Liver (tissue), 9 donors: Measurements from ENCODE around the gene RAPGEF1. TPM values are rescaled to one million over a fixed set of nuclear protein-coding genes. Genes with fewer than 3 reads are reported as not detected.

Source experiments
- DNase-seq: peaks from one replicate; pipeline ENCODE4 v3.0.0-alpha.2; 2017; ENCODE audit warnings: low spot score
- H3K27ac ChIP-seq, 2 donors: one replicate each; pipeline ENCODE4 v1.7.0; 2013; ENCODE audit warnings: inconsistent platforms in 2 of 2, low read length in 2 of 2, control low read depth in 1 of 2, low read depth in 1 of 2, mild to moderate bottlenecking in 1 of 2
- H3K27me3 ChIP-seq, 4 donors: one replicate each; pipeline versions ENCODE4 v1.6.1 to v1.7.0; 2013; ENCODE audit warnings: low read length in 3 of 4, inconsistent platforms in 1 of 4, mild to moderate bottlenecking in 1 of 4, moderate library complexity in 1 of 4; ENCODE audit not compliant: control insufficient read depth in 4 of 4, insufficient read depth in 4 of 4
- H3K36me3 ChIP-seq, 4 donors: one replicate each; pipeline versions ENCODE4 v1.6.1 to v1.7.0; 2013; ENCODE audit warnings: low read length in 3 of 4, mild to moderate bottlenecking in 3 of 4, low read depth in 1 of 4, moderate library complexity in 1 of 4; ENCODE audit not compliant: control insufficient read depth in 4 of 4, insufficient read depth in 3 of 4
- H3K4me1 ChIP-seq, 4 donors: one replicate each; pipeline versions ENCODE4 v1.6.1 to v1.7.0; 2013; ENCODE audit warnings: low read length in 3 of 4, mild to moderate bottlenecking in 3 of 4, moderate library complexity in 1 of 4; ENCODE audit not compliant: control insufficient read depth in 4 of 4, insufficient read depth in 4 of 4
- H3K4me3 ChIP-seq, 3 donors: one replicate each; pipeline versions ENCODE4 v1.6.1 to v1.7.0; 2013; ENCODE audit warnings: low read length in 3 of 3, control low read depth in 1 of 3, low read depth in 1 of 3, mild to moderate bottlenecking in 1 of 3
- H3K9ac ChIP-seq, 2 donors: one replicate each; pipeline ENCODE4 v1.7.0; 2013; ENCODE audit warnings: low read length in 2 of 2, mild to moderate bottlenecking in 2 of 2, moderate library complexity in 2 of 2, control low read depth in 1 of 2, low read depth in 1 of 2
- H3K9me3 ChIP-seq, 4 donors: one replicate each; pipeline versions ENCODE4 v1.6.1 to v1.7.0; 2013; ENCODE audit warnings: low read length in 3 of 4; ENCODE audit not compliant: control insufficient read depth in 4 of 4
- EGR1 ChIP-seq, 2 donors: IDR thresholded peaks; 2 replicates each; pipeline ENCODE4 v1.6.1; 2016 to 2018; ENCODE audit warnings: antibody characterized with exemption in 2 of 2, low read depth in 2 of 2
- GABPA ChIP-seq, 2 donors: IDR thresholded peaks in 1 of 2; conservative IDR thresholded peaks in 1 of 2; 2 replicates each; pipeline ENCODE4 v1.6.1; 2016; ENCODE audit warnings: antibody characterized with exemption in 2 of 2, mild to moderate bottlenecking in 1 of 2, moderate library complexity in 1 of 2
- HNF4G ChIP-seq: IDR thresholded peaks from 2 replicates; pipeline ENCODE4 v1.6.1; 2016; ENCODE audit warnings: antibody characterized with exemption
- NR2F2 ChIP-seq: IDR thresholded peaks from 2 replicates; pipeline ENCODE4 v1.6.1; 2016; ENCODE audit warnings: antibody characterized with exemption
- RAD21 ChIP-seq, 2 donors: IDR thresholded peaks; 2 replicates each; pipeline ENCODE4 v1.6.1; 2016; ENCODE audit warnings: antibody characterized with exemption in 2 of 2, mild to moderate bottlenecking in 2 of 2
- RXRA ChIP-seq, 2 donors: IDR thresholded peaks; 2 replicates each; pipeline ENCODE4 v1.6.1; 2017 to 2018; ENCODE audit warnings: antibody characterized with exemption in 2 of 2, mild to moderate bottlenecking in 1 of 2
- SP1 ChIP-seq: IDR thresholded peaks from 2 replicates; pipeline ENCODE4 v1.6.1; 2018; ENCODE audit warnings: antibody characterized with exemption, mild to moderate bottlenecking
- TAF1 ChIP-seq: conservative IDR thresholded peaks from 2 replicates; pipeline ENCODE4 v1.6.1; 2016; ENCODE audit warnings: antibody characterized with exemption, mild to moderate bottlenecking
- YY1 ChIP-seq: IDR thresholded peaks from 2 replicates; pipeline ENCODE4 v1.6.1; 2016; ENCODE audit warnings: antibody characterized with exemption, mild to moderate bottlenecking
- WGBS: extraction: QIAGEN DNeasy Blood & Tissue Kit; methylation state at CpG from one replicate; pipeline ENCODE4 v1.1.7; 2013; 5-methylcytosine and 5-hydroxymethylcytosine counted together
- polyA plus RNA-seq, 2 donors: library from polyadenylated mRNA; stranded (reverse) in 1 of 2; unstranded in 1 of 2; fragments of 200-250 nt in 1 of 2; fragments of >200 nt in 1 of 2; fragmentation: Nextera tagmentation in 1 of 2; extraction: Ambion mirVana in 1 of 2; gene quantifications; one replicate each; pipeline versions ENCODE4 v1.2.1 to v1.2.3, GENCODE V29; 2013 to 2015
- total RNA-seq, 2 donors: library from RNA; depleted of rRNA; stranded (reverse); fragments of >200 nt; gene quantifications; one replicate each; pipeline ENCODE4 v1.2.3, GENCODE V29; 2014
- TF ChIP-seq, protein P1 (sequence below): IDR thresholded peaks from 2 replicates; pipeline ENCODE4 v1.6.1; 2016; ENCODE audit warnings: antibody characterized with exemption
- TF ChIP-seq, protein P2 (sequence below): IDR thresholded peaks from 2 replicates; pipeline ENCODE4 v1.6.1; 2016; ENCODE audit warnings: antibody characterized with exemption
- TF ChIP-seq, protein P3 (sequence below): fragments of 150-350 bp; IDR thresholded peaks from 2 replicates; pipeline ENCODE4 v1.5.1; 2017; ENCODE audit warnings: improper control_type of control experiment, low read depth, low read length; ENCODE audit not compliant: missing input control
- TF ChIP-seq, protein P4 (sequence below): IDR thresholded peaks from 2 replicates; pipeline ENCODE4 v1.6.1; 2016; ENCODE audit warnings: antibody characterized with exemption
- donor health status: healthy.
- donor health status: healthy.
- donor health status: healthy.
- donor health status: healthy.
- donor health status: healthy.

RAPGEF1 gene
- total and polyA plus RNA-seq, 4 donors = 5.6 to 19.7 (median 16.8) TPM

GRCh38 chr9:131627648-131628458, 112.0 kb downstream of the RAPGEF1 start (continued):
- TF ChIP-seq, protein P1, sequence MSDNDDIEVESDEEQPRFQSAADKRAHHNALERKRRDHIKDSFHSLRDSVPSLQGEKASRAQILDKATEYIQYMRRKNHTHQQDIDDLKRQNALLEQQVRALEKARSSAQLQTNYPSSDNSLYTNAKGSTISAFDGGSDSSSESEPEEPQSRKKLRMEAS = no peak
- peak; percentile 99 for TF ChIP-seq TAF1
- TF ChIP-seq SP1 = peak; percentile 97
- peak; percentile 84 to 97 for TF ChIP-seq RXRA (IDR thresholded peaks at IDR 0.05)
- TF ChIP-seq HNF4G = peak; percentile 98
- peak; percentile 61 for TF ChIP-seq NR2F2

- peak overlapping the region in 1 of 2 donors; percentile 3 for H3K9ac ChIP-seq
- H3K9me3 ChIP-seq = no peaks in the 10 kb centered on the region
- no peak overlapping the region for H3K4me3 ChIP-seq
- no peaks in the 10 kb centered on the region for H3K27me3 ChIP-seq
- peaks cover 5 to 26% (median 11%) of the 10 kb centered on the region in 4 donors for H3K36me3 ChIP-seq
- TF ChIP-seq, protein P2, sequence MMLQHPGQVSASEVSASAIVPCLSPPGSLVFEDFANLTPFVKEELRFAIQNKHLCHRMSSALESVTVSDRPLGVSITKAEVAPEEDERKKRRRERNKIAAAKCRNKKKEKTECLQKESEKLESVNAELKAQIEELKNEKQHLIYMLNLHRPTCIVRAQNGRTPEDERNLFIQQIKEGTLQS = no peak
- TF ChIP-seq EGR1 (IDR thresholded peaks at IDR 0.05; ENCODE audit: low read depth in 2 of 2) (no peak), RXRA (IDR thresholded peaks at IDR 0.05) (no peak), NR2F2 (no peak), RAD21 (IDR thresholded peaks at IDR 0.05) (no peak), GABPA (IDR thresholded peaks at IDR 0.05 in 1 of 2, conservative IDR thresholded peaks at IDR 0.05 in 1 of 2) (no peak)
- TF ChIP-seq, protein P1 = no peak
- TF ChIP-seq, protein P3, sequence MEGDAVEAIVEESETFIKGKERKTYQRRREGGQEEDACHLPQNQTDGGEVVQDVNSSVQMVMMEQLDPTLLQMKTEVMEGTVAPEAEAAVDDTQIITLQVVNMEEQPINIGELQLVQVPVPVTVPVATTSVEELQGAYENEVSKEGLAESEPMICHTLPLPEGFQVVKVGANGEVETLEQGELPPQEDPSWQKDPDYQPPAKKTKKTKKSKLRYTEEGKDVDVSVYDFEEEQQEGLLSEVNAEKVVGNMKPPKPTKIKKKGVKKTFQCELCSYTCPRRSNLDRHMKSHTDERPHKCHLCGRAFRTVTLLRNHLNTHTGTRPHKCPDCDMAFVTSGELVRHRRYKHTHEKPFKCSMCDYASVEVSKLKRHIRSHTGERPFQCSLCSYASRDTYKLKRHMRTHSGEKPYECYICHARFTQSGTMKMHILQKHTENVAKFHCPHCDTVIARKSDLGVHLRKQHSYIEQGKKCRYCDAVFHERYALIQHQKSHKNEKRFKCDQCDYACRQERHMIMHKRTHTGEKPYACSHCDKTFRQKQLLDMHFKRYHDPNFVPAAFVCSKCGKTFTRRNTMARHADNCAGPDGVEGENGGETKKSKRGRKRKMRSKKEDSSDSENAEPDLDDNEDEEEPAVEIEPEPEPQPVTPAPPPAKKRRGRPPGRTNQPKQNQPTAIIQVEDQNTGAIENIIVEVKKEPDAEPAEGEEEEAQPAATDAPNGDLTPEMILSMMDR = no peak
- WGBS = 89% methylated on average over 8 of the region's 8 CpGs
- peak overlapping the region; percentile 15 to 70 for H3K27ac ChIP-seq
- no peaks in the 10 kb centered on the region for H3K4me1 ChIP-seq
- DNase-seq = no peak
These were observed 112.6 kb downstream of the RAPGEF1 start for GRCh38 chr9:131627326-131627647.

DNA sequence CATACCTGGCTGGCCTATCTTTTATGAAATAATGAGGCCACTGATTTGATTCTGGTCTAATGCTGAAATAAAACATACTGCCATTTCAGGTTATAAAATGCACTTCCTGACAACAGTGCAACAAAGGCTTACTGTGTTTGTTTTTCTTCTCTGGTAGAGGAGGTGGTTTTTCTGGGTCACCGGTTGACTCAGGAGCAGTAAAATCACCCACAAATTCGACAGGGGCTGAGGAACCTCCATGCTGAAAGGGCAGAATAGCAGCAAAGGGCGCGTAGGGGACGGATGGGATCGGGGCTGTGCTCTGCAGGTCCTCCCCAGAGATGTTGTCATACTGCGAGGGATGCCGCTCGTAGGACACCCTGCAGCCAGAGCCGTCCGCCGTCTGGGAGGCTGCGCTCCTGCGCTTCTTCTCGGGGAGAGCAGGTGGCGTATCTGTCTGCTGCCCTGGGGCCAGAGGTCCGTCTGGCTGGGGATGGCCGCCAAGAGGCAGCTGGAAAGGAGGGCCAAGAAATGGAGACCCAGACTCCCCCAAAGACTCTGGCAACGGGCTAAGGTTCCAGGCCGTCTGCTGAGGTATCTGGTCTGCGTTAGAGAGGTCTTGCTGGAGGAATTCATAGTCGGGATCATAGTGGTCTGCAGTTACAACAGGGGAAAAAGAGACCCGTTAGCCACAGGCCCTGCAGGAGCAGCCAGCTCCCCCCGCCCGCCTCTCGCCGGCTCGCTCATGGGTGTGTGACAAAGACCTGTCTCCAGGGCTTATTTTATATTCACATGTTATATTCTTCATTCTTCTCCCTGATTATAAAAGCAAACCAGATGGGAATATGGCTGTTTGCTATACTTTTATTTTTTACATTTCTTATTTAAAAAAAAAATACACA, 113.8 kb downstream of the RAPGEF1 start:
- no peaks in the 10 kb centered on the region for H3K4me1 ChIP-seq
- H3K9me3 ChIP-seq = no peaks in the 10 kb centered on the region
- no peak overlapping the region for H3K4me3 ChIP-seq
- no peak for DNase-seq
- no peaks in the 10 kb centered on the region for H3K27me3 ChIP-seq
- no peak overlapping the region for H3K27ac ChIP-seq
- WGBS = 93% methylated on average over 28 of the region's 28 CpGs
- TF ChIP-seq YY1 (no peak), HNF4G (no peak), RAD21 (IDR thresholded peaks at IDR 0.05) (no peak), EGR1 (IDR thresholded peaks at IDR 0.05; ENCODE audit: low read depth in 2 of 2) (no peak), SP1 (no peak)
- TF ChIP-seq, protein P4, sequence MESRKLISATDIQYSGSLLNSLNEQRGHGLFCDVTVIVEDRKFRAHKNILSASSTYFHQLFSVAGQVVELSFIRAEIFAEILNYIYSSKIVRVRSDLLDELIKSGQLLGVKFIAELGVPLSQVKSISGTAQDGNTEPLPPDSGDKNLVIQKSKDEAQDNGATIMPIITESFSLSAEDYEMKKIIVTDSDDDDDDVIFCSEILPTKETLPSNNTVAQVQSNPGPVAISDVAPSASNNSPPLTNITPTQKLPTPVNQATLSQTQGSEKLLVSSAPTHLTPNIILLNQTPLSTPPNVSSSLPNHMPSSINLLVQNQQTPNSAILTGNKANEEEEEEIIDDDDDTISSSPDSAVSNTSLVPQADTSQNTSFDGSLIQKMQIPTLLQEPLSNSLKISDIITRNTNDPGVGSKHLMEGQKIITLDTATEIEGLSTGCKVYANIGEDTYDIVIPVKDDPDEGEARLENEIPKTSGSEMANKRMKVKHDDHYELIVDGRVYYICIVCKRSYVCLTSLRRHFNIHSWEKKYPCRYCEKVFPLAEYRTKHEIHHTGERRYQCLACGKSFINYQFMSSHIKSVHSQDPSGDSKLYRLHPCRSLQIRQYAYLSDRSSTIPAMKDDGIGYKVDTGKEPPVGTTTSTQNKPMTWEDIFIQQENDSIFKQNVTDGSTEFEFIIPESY = no peak
- no peak overlapping the region for H3K9ac ChIP-seq
- H3K36me3 ChIP-seq = peaks cover 11 to 26% (median 13%) of the 10 kb centered on the region in 4 donors
